ENCODE data around the gene TULP1.
A peak's percentile ranks its signal among the peaks of the same experiment; 100 is the strongest.

TULP1 gene

DNA sequence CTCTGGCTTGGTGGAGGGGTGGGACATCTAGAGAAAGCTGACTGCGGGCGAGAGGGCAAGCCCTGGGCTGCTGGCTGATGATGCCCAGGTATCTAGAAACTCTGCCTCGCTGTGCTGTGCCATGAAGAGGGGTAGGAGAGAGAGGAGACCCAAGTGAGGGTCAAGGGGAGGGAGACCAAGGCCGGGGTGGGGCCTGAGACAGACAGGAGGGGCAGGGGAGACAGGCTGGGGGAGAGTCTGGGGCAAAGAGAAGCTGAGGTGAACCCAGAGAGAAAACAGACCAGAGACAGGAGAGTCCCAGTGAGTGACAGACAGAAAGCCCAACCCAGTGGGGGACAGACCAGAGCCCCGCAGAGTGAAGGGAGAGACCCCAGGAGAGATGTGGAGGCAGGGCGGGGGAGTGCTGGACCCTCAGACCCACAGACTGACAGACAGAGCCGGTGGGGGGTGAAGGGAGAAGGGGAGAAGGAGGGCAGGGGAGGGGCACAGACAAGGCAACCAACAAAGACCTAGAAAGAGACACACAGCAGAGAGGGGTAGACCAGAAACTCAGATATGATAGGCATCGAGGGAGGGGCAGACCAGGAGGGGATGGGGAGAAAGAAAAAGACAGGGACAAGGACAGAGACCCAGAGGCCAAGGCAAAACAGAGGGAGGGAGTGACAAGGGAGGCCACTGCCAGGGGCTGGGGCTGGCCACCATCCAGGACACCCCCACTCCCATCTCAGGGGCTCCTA, 21.7 kb downstream of the TULP1 start:
- POLR2A ChIA-PET, result no interaction called here
- Histone ChIP-seq H3K27me3 (replicated peaks in 2 of 5; ENCODE audit: control insufficient read depth in 4 of 5, insufficient read depth in 5 of 5, low read length in 4 of 5) (peaks cover 0 to 19% (median 0%) of the 10 kb centered on the region in 5 experiments), H3K4me3 (ENCODE audit: control insufficient read depth in 1 of 7, extremely low read depth in 1 of 7, insufficient read depth in 4 of 7, low read depth in 2 of 7, low read length in 6 of 7) (no peak overlapping the region), H3K4me1 (ENCODE audit: control extremely low read depth in 1 of 4, control insufficient read depth in 4 of 4, insufficient read depth in 4 of 4, low read length in 3 of 4) (peaks cover 0 to 79% (median 62%) of the 10 kb centered on the region in 4 experiments), H3K9me3 (ENCODE audit: control extremely low read depth in 1 of 5, control insufficient read depth in 4 of 5, insufficient read depth in 2 of 5, low read depth in 1 of 5, low read length in 4 of 5) (no peaks in the 10 kb centered on the region), H3K36me3 (ENCODE audit: control insufficient read depth in 4 of 4, insufficient read depth in 4 of 4, low read length in 3 of 4) (no peaks in the 10 kb centered on the region), H3K27ac (ENCODE audit: insufficient read depth in 1 of 2, low read depth in 1 of 2, low read length in 2 of 2, poor library complexity in 1 of 2, severe bottlenecking in 2 of 2) (no peak overlapping the region)
- WGBS (ENCODE audit: insufficient coverage), result 95% methylated on average over 4 of the region's 8 CpGs
- CTCF ChIA-PET, result interaction anchor here (0.7 to 1.7 kb wide), 2 partner anchors 9 to 19 kb away, joined by 3 to 4 read pairs; no protein-coding TSS in a partner anchor
- DNase-seq, result no peak

DNA sequence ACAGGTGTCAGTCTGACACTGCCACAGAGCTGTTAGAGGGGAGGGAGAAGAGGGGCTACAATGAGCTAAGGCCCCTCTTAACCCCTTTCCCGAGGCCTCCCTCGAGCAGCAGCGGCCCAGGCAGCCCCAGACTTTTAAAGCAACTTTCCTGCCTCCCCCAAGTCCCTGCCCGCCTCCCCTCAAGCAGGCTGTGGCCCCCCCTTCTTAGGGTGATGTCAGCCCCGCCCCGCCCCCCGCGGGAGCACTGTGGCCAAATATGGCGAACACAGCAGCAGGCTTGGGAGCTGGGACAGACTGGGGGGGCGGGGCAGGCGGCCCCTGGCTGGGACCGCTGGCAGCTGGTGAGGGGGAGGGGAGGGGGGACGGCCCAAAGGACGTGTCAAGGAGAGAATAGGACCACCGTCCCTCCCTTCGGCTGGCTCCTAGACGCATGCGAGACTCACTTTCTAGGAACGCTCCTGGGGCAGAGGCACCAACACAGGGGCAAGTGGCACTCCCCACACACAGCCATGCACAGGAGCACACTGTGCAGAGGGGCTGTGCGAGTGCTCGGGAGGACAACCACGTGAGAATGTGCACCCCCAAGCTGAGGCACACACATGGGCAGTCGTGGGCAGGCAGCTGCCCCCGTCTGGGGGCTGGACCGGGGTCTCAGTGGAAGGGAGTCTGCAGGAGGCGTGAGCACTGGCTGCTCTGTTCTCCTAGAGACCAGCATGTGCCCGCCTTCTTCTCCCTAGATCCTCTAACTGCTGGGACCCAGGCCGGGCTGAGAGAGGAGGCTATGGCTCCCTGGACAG, 22.5 kb downstream of the TULP1 start:
- Histone ChIP-seq H3K4me3 (ENCODE audit: control insufficient read depth in 1 of 7, extremely low read depth in 1 of 7, insufficient read depth in 4 of 7, low read depth in 2 of 7, low read length in 6 of 7) (no peak overlapping the region), H3K36me3 (ENCODE audit: control insufficient read depth in 4 of 4, insufficient read depth in 4 of 4, low read length in 3 of 4) (no peaks in the 10 kb centered on the region), H3K27ac (ENCODE audit: insufficient read depth in 1 of 2, low read depth in 1 of 2, low read length in 2 of 2, poor library complexity in 1 of 2, severe bottlenecking in 2 of 2) (no peak overlapping the region), H3K27me3 (replicated peaks in 2 of 5; ENCODE audit: control insufficient read depth in 4 of 5, insufficient read depth in 5 of 5, low read length in 4 of 5) (peaks cover 0 to 14% (median 0%) of the 10 kb centered on the region in 5 experiments), H3K9me3 (ENCODE audit: control extremely low read depth in 1 of 5, control insufficient read depth in 4 of 5, insufficient read depth in 2 of 5, low read depth in 1 of 5, low read length in 4 of 5) (no peaks in the 10 kb centered on the region), H3K4me1 (ENCODE audit: control extremely low read depth in 1 of 4, control insufficient read depth in 4 of 4, insufficient read depth in 4 of 4, low read length in 3 of 4) (peaks cover 0 to 77% (median 60%) of the 10 kb centered on the region in 4 experiments)
- no peak for DNase-seq
- CTCF ChIA-PET, result interaction anchor here (1.2 to 1.7 kb wide), 2 partner anchors 9 to 32 kb away, joined by 3 to 4 read pairs; no protein-coding TSS in a partner anchor
- POLR2A ChIA-PET, result no interaction called here
- WGBS (ENCODE audit: insufficient coverage), result 67% methylated on average over 14 of the region's 28 CpGs

DNA sequence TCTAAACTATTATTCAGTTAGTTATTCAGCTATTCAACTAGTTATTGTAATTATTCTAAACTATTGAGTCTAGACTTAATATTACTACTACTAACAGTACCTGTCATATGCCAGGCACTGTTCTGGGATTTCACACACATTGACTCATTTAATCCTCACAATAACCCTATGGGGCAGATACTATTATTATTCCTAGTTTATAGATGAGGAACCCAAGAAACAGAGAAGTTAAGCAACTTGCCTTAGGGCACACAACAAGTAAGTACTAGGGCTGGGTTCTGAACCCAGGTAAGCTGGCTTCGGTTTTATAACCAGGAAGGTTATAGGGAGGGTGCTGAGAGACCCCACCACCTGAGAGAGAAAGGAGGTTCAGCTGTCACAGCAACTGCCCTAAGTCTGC, 23.6 kb downstream of the TULP1 start:
- peaks cover 0 to 14% (median 0%) of the 10 kb centered on the region in 5 experiments for H3K27me3 ChIP-seq (replicated peaks in 2 of 5; ENCODE audit: control insufficient read depth in 4 of 5, insufficient read depth in 5 of 5, low read length in 4 of 5)
- no peaks in the 10 kb centered on the region for H3K9me3 ChIP-seq (ENCODE audit: control extremely low read depth in 1 of 5, control insufficient read depth in 4 of 5, insufficient read depth in 2 of 5, low read depth in 1 of 5, low read length in 4 of 5)
- no peak overlapping the region for H3K4me3 ChIP-seq (ENCODE audit: control insufficient read depth in 1 of 7, extremely low read depth in 1 of 7, insufficient read depth in 4 of 7, low read depth in 2 of 7, low read length in 6 of 7)
- H3K4me1 ChIP-seq (ENCODE audit: control extremely low read depth in 1 of 4, control insufficient read depth in 4 of 4, insufficient read depth in 4 of 4, low read length in 3 of 4), result peaks cover 0 to 77% (median 50%) of the 10 kb centered on the region in 4 experiments
- WGBS (ENCODE audit: insufficient coverage), result 100% methylated on average over 1 of the region's 1 CpG
- ChIA-PET CTCF (interaction anchor here (1.2 to 1.7 kb wide), 2 partner anchors 7 to 31 kb away, joined by 3 to 4 read pairs; no protein-coding TSS in a partner anchor), POLR2A (no interaction called here)
- H3K27ac ChIP-seq (ENCODE audit: insufficient read depth in 1 of 2, low read depth in 1 of 2, low read length in 2 of 2, poor library complexity in 1 of 2, severe bottlenecking in 2 of 2), result no peak overlapping the region
- H3K36me3 ChIP-seq (ENCODE audit: control insufficient read depth in 4 of 4, insufficient read depth in 4 of 4, low read length in 3 of 4), result no peaks in the 10 kb centered on the region
- DNase-seq, result no peak

DNA sequence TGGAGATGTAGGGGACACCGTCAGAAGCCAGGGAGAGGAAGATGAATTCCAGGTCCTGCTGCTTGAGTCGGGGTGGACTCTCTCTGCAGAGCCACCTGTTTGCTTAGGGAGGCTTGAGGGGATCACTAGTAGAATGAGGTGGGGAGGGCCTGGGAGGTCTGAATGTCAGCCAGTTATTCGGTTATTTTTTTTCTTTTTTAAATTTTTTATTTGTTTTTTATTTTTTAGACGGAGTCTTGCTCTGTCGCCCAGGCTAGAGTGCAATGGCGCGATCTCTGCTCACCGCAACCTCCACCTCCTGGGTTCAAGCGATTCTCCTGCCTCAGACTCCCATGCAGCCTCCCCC, 24.2 kb downstream of the TULP1 start:
- peaks cover 0 to 77% (median 47%) of the 10 kb centered on the region in 4 experiments for H3K4me1 ChIP-seq (ENCODE audit: control extremely low read depth in 1 of 4, control insufficient read depth in 4 of 4, insufficient read depth in 4 of 4, low read length in 3 of 4)
- no peaks in the 10 kb centered on the region for H3K36me3 ChIP-seq (ENCODE audit: control insufficient read depth in 4 of 4, insufficient read depth in 4 of 4, low read length in 3 of 4)
- H3K9me3 ChIP-seq (ENCODE audit: control extremely low read depth in 1 of 5, control insufficient read depth in 4 of 5, insufficient read depth in 2 of 5, low read depth in 1 of 5, low read length in 4 of 5), result no peaks in the 10 kb centered on the region
- H3K27me3 ChIP-seq (replicated peaks in 2 of 5; ENCODE audit: control insufficient read depth in 4 of 5, insufficient read depth in 5 of 5, low read length in 4 of 5), result peaks cover 0 to 14% (median 0%) of the 10 kb centered on the region in 5 experiments
- 70% methylated on average over 3 of the region's 9 CpGs for WGBS (ENCODE audit: insufficient coverage)
- ChIA-PET CTCF (no interaction called here), POLR2A (no interaction called here)
- DNase-seq, result no peak
- H3K27ac ChIP-seq (ENCODE audit: insufficient read depth in 1 of 2, low read depth in 1 of 2, low read length in 2 of 2, poor library complexity in 1 of 2, severe bottlenecking in 2 of 2), result no peak overlapping the region
- no peak overlapping the region for H3K4me3 ChIP-seq (ENCODE audit: control insufficient read depth in 1 of 7, extremely low read depth in 1 of 7, insufficient read depth in 4 of 7, low read depth in 2 of 7, low read length in 6 of 7)

DNA sequence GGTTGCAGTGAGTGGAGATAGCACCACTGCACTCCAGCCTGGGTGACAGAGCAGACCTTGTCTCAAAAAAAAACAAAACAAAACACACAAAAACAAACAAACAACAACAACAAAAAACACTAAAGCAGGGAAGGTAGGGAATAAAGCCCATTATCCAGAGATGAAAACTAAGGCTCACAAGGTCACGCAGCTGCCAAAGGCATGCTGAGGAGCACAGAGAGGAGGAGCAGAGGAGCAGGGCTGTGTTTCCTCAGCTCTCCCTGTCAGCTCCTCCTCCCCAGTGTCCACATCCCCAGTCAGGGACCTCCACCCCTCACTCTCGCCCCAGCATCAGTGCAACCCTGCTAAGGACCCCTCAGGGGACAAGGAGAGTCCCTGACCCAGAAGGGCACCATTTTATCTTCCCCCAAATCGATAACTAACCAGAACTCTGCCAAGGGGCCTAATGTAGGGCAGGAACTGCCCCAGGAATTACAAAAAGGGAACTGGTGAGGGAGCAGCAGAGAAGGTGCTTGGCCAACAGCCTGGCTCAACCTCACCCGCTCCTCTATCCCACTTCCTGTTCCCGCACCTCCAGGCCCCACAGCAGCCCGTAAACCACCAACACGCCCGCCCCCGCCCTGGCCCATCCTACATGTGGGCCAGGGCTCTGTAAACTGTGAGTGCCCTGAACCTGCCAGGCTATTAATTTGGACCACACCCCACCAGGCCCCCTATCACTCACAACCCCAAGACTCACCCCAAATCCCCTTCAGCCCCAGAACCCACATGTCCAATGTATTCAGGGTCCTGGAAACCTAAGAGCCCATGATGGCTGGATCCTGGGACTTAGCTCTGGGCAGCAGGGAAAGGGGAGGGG, 24.8 kb downstream of the TULP1 start:
- Histone ChIP-seq H3K27me3 (replicated peaks in 2 of 5; ENCODE audit: control insufficient read depth in 4 of 5, insufficient read depth in 5 of 5, low read length in 4 of 5) (peaks cover 0 to 14% (median 0%) of the 10 kb centered on the region in 5 experiments), H3K9me3 (ENCODE audit: control extremely low read depth in 1 of 5, control insufficient read depth in 4 of 5, insufficient read depth in 2 of 5, low read depth in 1 of 5, low read length in 4 of 5) (no peaks in the 10 kb centered on the region), H3K27ac (ENCODE audit: insufficient read depth in 1 of 2, low read depth in 1 of 2, low read length in 2 of 2, poor library complexity in 1 of 2, severe bottlenecking in 2 of 2) (no peak overlapping the region), H3K36me3 (ENCODE audit: control insufficient read depth in 4 of 4, insufficient read depth in 4 of 4, low read length in 3 of 4) (no peaks in the 10 kb centered on the region), H3K4me3 (ENCODE audit: control insufficient read depth in 1 of 7, extremely low read depth in 1 of 7, insufficient read depth in 4 of 7, low read depth in 2 of 7, low read length in 6 of 7) (peak overlapping the region in 2 of 7 experiments; percentile 19 to 28), H3K4me1 (ENCODE audit: control extremely low read depth in 1 of 4, control insufficient read depth in 4 of 4, insufficient read depth in 4 of 4, low read length in 3 of 4) (peaks cover 0 to 77% (median 43%) of the 10 kb centered on the region in 4 experiments)
- CTCF ChIA-PET, result interaction anchor here (1.2 kb wide), 1 partner anchor 20 kb away, joined by 4 read pairs; the partner anchor contains the start of gene RPL10A
- peak; percentile 36 to 59 (median 55) for DNase-seq
- POLR2A ChIA-PET, result interaction anchor here (0.6 kb wide), 1 partner anchor 94 kb away, joined by 7 read pairs; no protein-coding TSS in a partner anchor
- 0% methylated on average over 6 of the region's 9 CpGs for WGBS (ENCODE audit: insufficient coverage)

DNA sequence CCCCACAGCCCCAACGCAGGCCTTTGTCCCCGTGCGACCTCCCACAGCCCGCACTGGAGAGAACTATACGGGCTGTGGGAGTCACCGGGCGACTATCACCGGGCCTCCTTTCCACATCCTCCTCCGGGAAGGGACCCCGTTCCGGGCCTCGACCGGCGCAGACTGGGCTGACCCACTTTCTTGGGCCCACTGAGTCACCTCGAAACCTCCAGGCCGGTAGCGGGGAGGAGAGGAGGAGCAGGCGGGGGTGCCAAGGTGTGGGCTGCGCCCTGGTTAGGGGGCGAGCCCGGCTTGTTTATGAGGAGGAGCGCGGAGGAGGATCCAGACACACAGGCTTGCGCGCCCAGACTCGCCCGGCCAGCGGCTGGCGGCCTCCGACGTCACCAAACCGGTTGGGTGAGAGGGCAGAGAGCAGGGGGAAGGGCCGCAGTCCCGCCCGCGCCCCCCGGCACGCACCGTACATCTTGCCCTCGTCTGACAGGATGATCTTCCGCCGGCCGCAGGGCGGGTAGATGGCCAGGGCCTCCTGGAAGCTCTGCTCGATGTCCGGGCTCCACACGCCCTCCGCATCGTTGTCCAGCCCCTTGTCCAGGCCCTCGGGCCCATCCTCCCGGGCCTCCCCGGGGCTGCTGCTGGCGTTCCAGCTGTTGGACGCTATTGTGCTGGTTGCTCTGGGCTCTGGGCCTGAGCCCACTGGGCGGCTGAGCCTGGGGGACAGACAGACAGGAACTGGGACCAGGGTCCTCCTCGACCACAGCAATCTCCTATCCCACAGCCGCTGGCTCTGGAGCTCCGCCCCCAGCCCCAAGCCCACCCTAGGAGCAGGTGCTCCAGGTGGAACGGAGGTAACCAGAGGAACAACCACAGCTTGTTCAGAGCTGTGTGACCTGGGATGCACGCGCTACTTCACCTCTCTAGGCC, 26.4 kb downstream of the TULP1 start:
- 95% methylated on average over 55 of the region's 61 CpGs for WGBS (ENCODE audit: insufficient coverage)
- H3K4me3 ChIP-seq (ENCODE audit: control insufficient read depth in 1 of 7, extremely low read depth in 1 of 7, insufficient read depth in 4 of 7, low read depth in 2 of 7, low read length in 6 of 7), result no peak overlapping the region

More for the DNA sequence above, 26.4 kb downstream of the TULP1 start:
- DNase-seq, result no peak
- Histone ChIP-seq H3K4me1 (ENCODE audit: control extremely low read depth in 1 of 4, control insufficient read depth in 4 of 4, insufficient read depth in 4 of 4, low read length in 3 of 4) (peaks cover 0 to 61% (median 28%) of the 10 kb centered on the region in 4 experiments), H3K27me3 (replicated peaks in 2 of 5; ENCODE audit: control insufficient read depth in 4 of 5, insufficient read depth in 5 of 5, low read length in 4 of 5) (peaks cover 0 to 5% (median 0%) of the 10 kb centered on the region in 5 experiments), H3K36me3 (ENCODE audit: control insufficient read depth in 4 of 4, insufficient read depth in 4 of 4, low read length in 3 of 4) (no peaks in the 10 kb centered on the region), H3K27ac (ENCODE audit: insufficient read depth in 1 of 2, low read depth in 1 of 2, low read length in 2 of 2, poor library complexity in 1 of 2, severe bottlenecking in 2 of 2) (peak overlapping the region in 1 of 2 experiments; percentile 25), H3K9me3 (ENCODE audit: control extremely low read depth in 1 of 5, control insufficient read depth in 4 of 5, insufficient read depth in 2 of 5, low read depth in 1 of 5, low read length in 4 of 5) (no peaks in the 10 kb centered on the region)
- ChIA-PET CTCF (interaction anchor here (1.2 kb wide), 1 partner anchor 18 kb away, joined by 4 read pairs; the partner anchor contains the start of gene RPL10A), POLR2A (no interaction called here)
